Measurements from ENCODE around the gene CATSPER4.
A peak's percentile ranks its signal among the peaks of the same experiment; 100 is the strongest.

CATSPER4 gene

GRCh38 chr1:26190373-26190987 is at the start of gene CATSPER4:
CATSPER4 (plus strand) TSS chr1:26190602; CDS start chr1:26190628, 26 bp downstream.
- peak; percentile 70 for DNase-seq
- in situ Hi-C loops (cut with MboI; ENCODE audit: low pct_unique_long_range_greater_than_20kb, low sequenced_read_pairs): no loop called here

- in situ Hi-C loops (cut with MboI; ENCODE audit: low pct_unique_long_range_greater_than_20kb, low sequenced_read_pairs): no loop called here
- DNase-seq: no peak
Measured at GRCh38 chr1:26142159-26142558, 48.2 kb upstream of the CATSPER4 start.

GRCh38 chr1:26145041-26145959 is 45.1 kb upstream of the CATSPER4 start:
- in situ Hi-C loops (cut with MboI; ENCODE audit: low pct_unique_long_range_greater_than_20kb, low sequenced_read_pairs): no loop called here
- peak; percentile 83 for DNase-seq

- in situ Hi-C loops (cut with MboI; ENCODE audit: low pct_unique_long_range_greater_than_20kb, low sequenced_read_pairs): no loop called here
- DNase-seq: no peak
Measured at GRCh38 chr1:26145960-26146294, 44.5 kb upstream of the CATSPER4 start.

- no peak for DNase-seq
- in situ Hi-C loops (cut with MboI; ENCODE audit: low pct_unique_long_range_greater_than_20kb, low sequenced_read_pairs): no loop called here
Measured at GRCh38 chr1:26148887-26149286, 41.5 kb upstream of the CATSPER4 start.

- in situ Hi-C loops (cut with MboI; ENCODE audit: low pct_unique_long_range_greater_than_20kb, low sequenced_read_pairs): no loop called here
- DNase-seq: no peak
Measured at GRCh38 chr1:26153966-26154532, 36.4 kb upstream of the CATSPER4 start.

GRCh38 chr1:26154750-26155149 is 35.7 kb upstream of the CATSPER4 start:
- no peak for DNase-seq
- in situ Hi-C loops (cut with MboI; ENCODE audit: low pct_unique_long_range_greater_than_20kb, low sequenced_read_pairs): no loop called here

GRCh38 chr1:26155370-26156284 is 34.8 kb upstream of the CATSPER4 start:
- in situ Hi-C loops (cut with MboI; ENCODE audit: low pct_unique_long_range_greater_than_20kb, low sequenced_read_pairs): no loop called here
- no peak for DNase-seq

GRCh38 chr1:26156285-26157038 is 33.9 kb upstream of the CATSPER4 start:
- in situ Hi-C loops (cut with MboI; ENCODE audit: low pct_unique_long_range_greater_than_20kb, low sequenced_read_pairs): no loop called here
- DNase-seq: peak; percentile 30

GRCh38 chr1:26158271-26158907 is 32.0 kb upstream of the CATSPER4 start:
- DNase-seq: no peak
- in situ Hi-C loops (cut with MboI; ENCODE audit: low pct_unique_long_range_greater_than_20kb, low sequenced_read_pairs): no loop called here

- in situ Hi-C loops (cut with MboI; ENCODE audit: low pct_unique_long_range_greater_than_20kb, low sequenced_read_pairs): no loop called here
- no peak for DNase-seq
Measured at GRCh38 chr1:26158908-26159742, 31.3 kb upstream of the CATSPER4 start, which contains the start of gene FAM110D. FAM110D (plus strand) TSS chr1:26159079; CDS start chr1:26161292, 2,213 bp downstream.

- in situ Hi-C loops (cut with MboI; ENCODE audit: low pct_unique_long_range_greater_than_20kb, low sequenced_read_pairs): no loop called here
- DNase-seq: no peak
Measured at GRCh38 chr1:26159743-26160039, 30.7 kb upstream of the CATSPER4 start.

GRCh38 chr1:26160527-26161414 is 29.6 kb upstream of the CATSPER4 start:
- no peak for DNase-seq
- in situ Hi-C loops (cut with MboI; ENCODE audit: low pct_unique_long_range_greater_than_20kb, low sequenced_read_pairs): no loop called here

GRCh38 chr1:26161415-26162219 is 28.8 kb upstream of the CATSPER4 start:
- DNase-seq: peak; percentile 50

GRCh38 chr1:26162220-26162709 is 28.1 kb upstream of the CATSPER4 start:
- DNase-seq: peak; percentile 47
- in situ Hi-C loops (cut with MboI; ENCODE audit: low pct_unique_long_range_greater_than_20kb, low sequenced_read_pairs): no loop called here

More at GRCh38 chr1:26161415-26162219, 28.8 kb upstream of the CATSPER4 start:
- in situ Hi-C loops (cut with MboI; ENCODE audit: low pct_unique_long_range_greater_than_20kb, low sequenced_read_pairs): no loop called here

GRCh38 chr1:26163684-26164035 is 26.7 kb upstream of the CATSPER4 start:
- in situ Hi-C loops (cut with MboI; ENCODE audit: low pct_unique_long_range_greater_than_20kb, low sequenced_read_pairs): no loop called here
- no peak for DNase-seq
